GM21381 (cell line): ENCODE measurements around the gene COL6A2.
"Not testable (repeated sequence)": the region's sequence is repeated elsewhere in the genome, so short reads cannot be mapped to it uniquely, and the experiment has no call there.

Source experiments
- ATAC-seq: cut with Tn5 transposase; IDR thresholded peaks from one replicate; pipeline ENCODE4 v1.9.1; 2021; ENCODE audit warnings: mild to moderate bottlenecking, moderate library complexity; ENCODE audit not compliant: unreplicated experiment

The COL6A2 gene

GRCh38 chr21:46097336-46098293, at the start of gene COL6A2:
Gene COL6A2 (plus strand): TSS chr21:46098112.
- ATAC-seq: no peak

GRCh38 chr21:46048926-46049889, 48.7 kb upstream of the COL6A2 start:
- ATAC-seq: no peak

GRCh38 chr21:46049890-46050667, 47.8 kb upstream of the COL6A2 start:
- no peak for ATAC-seq

GRCh38 chr21:46050668-46051378, 47.1 kb upstream of the COL6A2 start:
- ATAC-seq: no peak

GRCh38 chr21:46051379-46051770, 46.5 kb upstream of the COL6A2 start:
- ATAC-seq: no peak

- no peak for ATAC-seq
These were observed 45.9 kb upstream of the COL6A2 start for GRCh38 chr21:46051821-46052675.

- no peak for ATAC-seq
These were observed 44.9 kb upstream of the COL6A2 start for GRCh38 chr21:46052703-46053651.

GRCh38 chr21:46054031-46054430, 43.9 kb upstream of the COL6A2 start:
- ATAC-seq: no peak

GRCh38 chr21:46054451-46054881, 43.4 kb upstream of the COL6A2 start:
- no peak for ATAC-seq

- ATAC-seq: no peak
These were observed 42.0 kb upstream of the COL6A2 start for GRCh38 chr21:46055863-46056281.

- ATAC-seq: no peak
These were observed 41.4 kb upstream of the COL6A2 start for GRCh38 chr21:46056450-46056903.

- no peak for ATAC-seq
These were observed 40.7 kb upstream of the COL6A2 start for GRCh38 chr21:46057111-46057709.

- no peak for ATAC-seq
These were observed 40.1 kb upstream of the COL6A2 start for GRCh38 chr21:46057710-46058241.

- ATAC-seq: no peak
These were observed 39.3 kb upstream of the COL6A2 start for GRCh38 chr21:46058431-46059145.

GRCh38 chr21:46059195-46059594, 38.7 kb upstream of the COL6A2 start:
- no peak for ATAC-seq

GRCh38 chr21:46059711-46060455, 38.0 kb upstream of the COL6A2 start:
- not testable (repeated sequence) for ATAC-seq
